Activated T-helper 1 cell treated with anti-CD3 and anti-CD28 coated beads, Interleukin-12 subunit alpha, Interleukin-12 subunit beta, Interleukin-2, Interleukin-4 antibody, amounts not matched to agents 30 ng/mL and 10 ng/mL and 1 ng/mL, durations not matched to agents 14 hours and 24 hours and 36 hours (primary cell): ENCODE results near the gene CX3CR1. TPM values are rescaled to one million over a fixed set of nuclear protein-coding genes. Genes with fewer than 3 reads are reported as not detected.
"Not testable (repeated sequence)": the region's sequence is repeated elsewhere in the genome, so short reads cannot be mapped to it uniquely, and the experiment has no call there.

Experiments
- DNase-seq: peaks from one replicate; pipeline ENCODE4 v3.0.0; 2021; ENCODE audit warnings: low spot score
- H3K27ac Mint-ChIP-seq: one replicate; pipeline ENCODE4 v1.8.0; 2021; ENCODE audit warnings: mild to moderate bottlenecking, mixed read lengths
- H3K27me3 Mint-ChIP-seq: one replicate; pipeline ENCODE4 v1.8.0; 2022; ENCODE audit warnings: mild to moderate bottlenecking, moderate library complexity, mixed read lengths; ENCODE audit not compliant: insufficient read depth
- H3K36me3 Mint-ChIP-seq: one replicate; pipeline ENCODE4 v1.8.0; 2021; ENCODE audit warnings: low read depth, mixed read lengths
- H3K4me1 Mint-ChIP-seq: one replicate; pipeline ENCODE4 v1.8.0; 2021; ENCODE audit warnings: low read depth, mixed read lengths
- H3K4me3 Mint-ChIP-seq: one replicate; pipeline ENCODE4 v1.8.0; 2021; ENCODE audit warnings: mild to moderate bottlenecking, moderate library complexity, mixed read lengths
- H3K9me3 Mint-ChIP-seq: one replicate; pipeline ENCODE4 v1.8.0; 2021; ENCODE audit warnings: mixed read lengths
- intact Hi-C: fragments of 100-400 bp; cut with micrococcal nuclease; formaldehyde crosslinking; loops from one replicate; pipeline ENCODE4 v1.15.1; 2024
- total RNA-seq: library from RNA; stranded (reverse); gene quantifications from 2 replicates; pipeline ENCODE4 v1.2.3, GENCODE V29; 2022

CX3CR1 gene, protein sequence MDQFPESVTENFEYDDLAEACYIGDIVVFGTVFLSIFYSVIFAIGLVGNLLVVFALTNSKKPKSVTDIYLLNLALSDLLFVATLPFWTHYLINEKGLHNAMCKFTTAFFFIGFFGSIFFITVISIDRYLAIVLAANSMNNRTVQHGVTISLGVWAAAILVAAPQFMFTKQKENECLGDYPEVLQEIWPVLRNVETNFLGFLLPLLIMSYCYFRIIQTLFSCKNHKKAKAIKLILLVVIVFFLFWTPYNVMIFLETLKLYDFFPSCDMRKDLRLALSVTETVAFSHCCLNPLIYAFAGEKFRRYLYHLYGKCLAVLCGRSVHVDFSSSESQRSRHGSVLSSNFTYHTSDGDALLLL
- 0.44 and 0.64 TPM in 2 replicates for total RNA-seq

DNA sequence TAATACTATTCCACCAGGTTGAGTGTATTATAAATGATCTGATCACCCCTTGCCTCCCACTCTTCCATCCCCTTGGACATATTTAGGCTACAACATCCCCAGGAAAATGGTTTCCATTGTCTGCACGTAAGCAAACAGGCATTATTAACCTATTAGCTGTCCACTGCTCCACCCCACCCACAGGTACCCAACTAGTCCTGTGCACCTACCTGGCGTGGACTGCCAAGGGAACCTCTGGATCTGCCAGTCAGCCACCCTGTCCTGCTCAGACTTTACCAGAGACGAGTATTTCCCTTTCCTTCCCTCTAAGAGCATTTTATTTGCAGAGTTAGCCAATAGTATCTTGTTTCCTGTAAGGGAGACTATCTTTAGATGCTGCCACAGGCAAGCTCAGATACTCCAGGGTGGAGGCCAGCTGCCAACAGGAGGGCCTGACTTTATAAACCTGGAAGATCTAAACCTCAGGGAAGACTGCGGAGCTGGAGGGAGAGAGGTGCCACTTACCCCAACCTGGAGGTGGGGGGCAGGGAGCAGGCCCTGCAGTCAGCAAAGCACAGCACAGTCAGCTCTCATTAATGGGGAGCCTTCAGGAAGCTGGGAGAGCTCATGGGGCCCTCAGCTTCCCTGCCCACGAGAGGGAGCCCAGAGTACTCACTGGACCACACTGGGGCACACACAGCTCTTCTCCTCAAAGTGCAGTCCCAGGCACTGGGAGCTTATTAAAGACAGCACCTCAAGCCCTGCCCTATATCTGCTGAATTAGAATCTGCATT, at the start of gene CX3CR1:
TSS of gene CX3CR1 (minus strand) at position 292 of the 773 bp plus-strand sequence. CDS start 13,527 bp downstream, outside the sequence.
- H3K4me3 Mint-ChIP-seq, result peak within 1 kb of the TSS; percentile 63
- peaks cover 80% of the 10 kb centered on the region for H3K4me1 Mint-ChIP-seq
- H3K27me3 Mint-ChIP-seq, result peaks cover 7% of the 10 kb centered on the region
- no peaks in the 10 kb centered on the region for H3K9me3 Mint-ChIP-seq
- intact Hi-C loops, result no loop called here
- H3K27ac Mint-ChIP-seq, result no peak within 1 kb of the TSS
- H3K36me3 Mint-ChIP-seq, result peaks cover 9% of the 10 kb centered on the region
- DNase-seq, result no peak

GRCh38 chr3:39329493-39329892, 49.7 kb upstream of the CX3CR1 start, which contains the start of gene CCR8:
CCR8 (plus strand) TSS chr3:39329709; CDS start chr3:39332332, 2,623 bp downstream.
- Mint-ChIP-seq H3K27me3 (no peaks in the 10 kb centered on the region), H3K9me3 (no peaks in the 10 kb centered on the region), H3K4me3 (peak within 1 kb of the TSS; percentile 80), H3K36me3 (peaks cover 16% of the 10 kb centered on the region), H3K4me1 (peaks cover 65% of the 10 kb centered on the region), H3K27ac (peak within 1 kb of the TSS; percentile 75)
- intact Hi-C loops, result loop anchor here (2.0 kb wide), 2 partner anchors 39 to 55 kb away; no protein-coding TSS in a partner anchor
- no peak for DNase-seq

GRCh38 chr3:39327746-39328349, 48.0 kb upstream of the CX3CR1 start:
- H3K27me3 Mint-ChIP-seq, result no peaks in the 10 kb centered on the region
- peak overlapping the region; percentile 75 for H3K27ac Mint-ChIP-seq
- peak; percentile 28 for DNase-seq
- H3K36me3 Mint-ChIP-seq, result peaks cover 12% of the 10 kb centered on the region
- H3K4me3 Mint-ChIP-seq, result peak overlapping the region; percentile 39
- no peaks in the 10 kb centered on the region for H3K9me3 Mint-ChIP-seq
- intact Hi-C loops, result loop anchor here (1.0 to 2.0 kb wide), 4 partner anchors 18 to 57 kb away; no protein-coding TSS in a partner anchor
- H3K4me1 Mint-ChIP-seq, result peaks cover 74% of the 10 kb centered on the region

GRCh38 chr3:39327053-39327745, 47.4 kb upstream of the CX3CR1 start:
- peaks cover 78% of the 10 kb centered on the region for H3K4me1 Mint-ChIP-seq
- no peaks in the 10 kb centered on the region for H3K27me3 Mint-ChIP-seq
- peaks cover 8% of the 10 kb centered on the region for H3K36me3 Mint-ChIP-seq
- H3K4me3 Mint-ChIP-seq, result peak overlapping the region; percentile 39
- H3K9me3 Mint-ChIP-seq, result no peaks in the 10 kb centered on the region
- H3K27ac Mint-ChIP-seq, result peak overlapping the region; percentile 75
- intact Hi-C loops, result no loop called here
- no peak for DNase-seq

GRCh38 chr3:39325236-39325635, 45.4 kb upstream of the CX3CR1 start:
- peaks cover 3% of the 10 kb centered on the region for H3K9me3 Mint-ChIP-seq
- H3K27me3 Mint-ChIP-seq, result no peaks in the 10 kb centered on the region
- intact Hi-C loops, result loop anchor here (1.0 kb wide), 1 partner anchor 10 kb away; no protein-coding TSS in a partner anchor
- H3K4me1 Mint-ChIP-seq, result peaks cover 83% of the 10 kb centered on the region
- peaks cover 9% of the 10 kb centered on the region for H3K36me3 Mint-ChIP-seq
- no peak overlapping the region for H3K4me3 Mint-ChIP-seq
- no peak for DNase-seq
- no peak overlapping the region for H3K27ac Mint-ChIP-seq

DNA sequence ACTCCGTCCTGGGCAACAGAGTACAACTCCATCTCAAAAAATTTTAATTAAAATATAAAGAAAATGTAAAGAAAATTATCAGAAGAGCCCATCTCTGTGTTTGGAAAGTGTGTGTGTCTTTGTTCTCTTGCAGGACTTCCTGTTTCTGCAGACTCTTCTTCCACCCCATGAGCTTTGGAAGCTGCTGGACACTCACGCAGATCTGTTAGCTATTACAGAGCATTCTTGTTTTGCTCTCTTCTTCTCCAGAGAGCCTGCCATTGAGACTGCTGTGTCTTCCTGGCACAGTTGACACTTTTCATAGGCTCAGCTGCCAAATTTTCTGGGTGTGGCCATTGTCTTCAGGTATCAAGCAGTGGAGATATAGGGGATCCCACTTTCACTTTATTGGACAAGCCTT, 43.7 kb upstream of the CX3CR1 start:
- peaks cover 5% of the 10 kb centered on the region for H3K27me3 Mint-ChIP-seq
- no peak overlapping the region for H3K4me3 Mint-ChIP-seq
- no peak for DNase-seq
- H3K27ac Mint-ChIP-seq, result no peak overlapping the region
- intact Hi-C loops, result no loop called here
- peaks cover 3% of the 10 kb centered on the region for H3K9me3 Mint-ChIP-seq
- H3K4me1 Mint-ChIP-seq, result peaks cover 74% of the 10 kb centered on the region
- peaks cover 9% of the 10 kb centered on the region for H3K36me3 Mint-ChIP-seq

DNA sequence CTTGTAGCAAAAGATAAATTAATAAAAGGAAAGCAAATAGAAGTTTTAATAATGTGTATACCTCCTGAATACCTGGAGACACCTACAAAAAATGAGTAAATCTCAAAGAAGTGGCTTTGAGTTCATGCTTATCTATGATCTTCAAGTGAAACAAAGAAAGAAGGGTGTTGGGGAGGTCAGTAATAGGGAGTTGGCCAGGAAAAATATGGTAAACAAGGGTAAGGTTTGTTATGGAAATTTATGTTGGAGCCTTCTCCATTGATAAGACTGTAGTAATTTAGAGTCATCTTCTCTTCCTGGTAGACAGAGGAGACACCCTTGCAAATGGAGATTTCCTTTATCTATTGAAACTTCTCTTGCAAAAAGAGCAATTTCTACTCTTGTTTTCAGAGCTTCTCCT, 43.1 kb upstream of the CX3CR1 start:
- no peak overlapping the region for H3K27ac Mint-ChIP-seq
- H3K4me1 Mint-ChIP-seq, result peaks cover 68% of the 10 kb centered on the region
- H3K27me3 Mint-ChIP-seq, result peaks cover 5% of the 10 kb centered on the region
- peaks cover 3% of the 10 kb centered on the region for H3K9me3 Mint-ChIP-seq
- H3K36me3 Mint-ChIP-seq, result peaks cover 11% of the 10 kb centered on the region
- no peak for DNase-seq
- intact Hi-C loops, result no loop called here
- no peak overlapping the region for H3K4me3 Mint-ChIP-seq

DNA sequence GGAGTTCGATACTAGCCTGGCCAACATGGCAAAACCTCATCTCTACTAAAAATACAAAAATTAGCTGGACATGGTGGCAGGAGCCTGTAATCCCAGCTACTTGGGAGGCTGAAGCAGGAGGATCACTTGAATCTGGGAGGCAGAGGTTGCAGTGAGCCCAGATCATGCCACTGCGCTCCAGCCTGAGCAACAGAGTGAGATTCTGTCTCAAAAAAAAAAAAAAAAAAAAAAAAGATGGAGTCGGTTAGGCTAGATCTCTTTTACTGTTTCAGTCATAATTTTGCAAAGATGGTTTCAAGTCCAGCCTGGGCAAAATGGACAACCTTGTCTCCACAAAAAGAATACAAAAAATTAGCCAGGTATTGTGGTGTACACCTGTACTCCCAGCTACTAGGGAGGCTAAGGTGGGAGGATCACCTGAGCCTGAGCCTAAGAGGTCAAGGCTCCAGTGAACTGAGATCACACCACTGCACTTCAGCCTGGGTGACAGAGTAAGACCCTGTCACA, 42.4 kb upstream of the CX3CR1 start:
- DNase-seq, H3K4me3 Mint-ChIP-seq, intact Hi-C loops, H3K27ac Mint-ChIP-seq, H3K9me3 Mint-ChIP-seq, H3K27me3 Mint-ChIP-seq: not testable (repeated sequence)
- Mint-ChIP-seq H3K4me1 (peaks cover 62% of the 10 kb centered on the region), H3K36me3 (peaks cover 11% of the 10 kb centered on the region)

DNA sequence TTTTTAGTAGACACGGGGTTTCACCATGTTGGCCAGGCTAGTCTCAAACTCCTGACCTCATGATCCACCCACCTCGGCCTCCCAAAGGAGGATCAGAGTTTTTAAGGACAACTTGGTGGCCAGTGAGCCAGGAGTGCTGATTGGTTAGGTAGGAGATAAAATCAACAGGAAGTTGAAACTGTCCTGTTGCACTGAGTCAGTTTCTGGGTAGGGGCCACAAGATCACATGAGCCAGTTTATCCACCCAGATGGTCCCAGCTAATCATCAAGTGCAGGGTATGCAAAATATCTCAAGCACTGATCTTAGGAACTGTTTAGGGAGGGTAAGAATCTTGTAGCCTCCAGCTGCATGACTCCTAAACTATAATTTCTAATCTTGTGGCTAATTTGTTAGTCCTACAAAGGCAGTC, 41.7 kb upstream of the CX3CR1 start:
- DNase-seq, H3K9me3 Mint-ChIP-seq, H3K27me3 Mint-ChIP-seq, H3K36me3 Mint-ChIP-seq, intact Hi-C loops, H3K4me3 Mint-ChIP-seq: not testable (repeated sequence)
- H3K27ac Mint-ChIP-seq, result peak overlapping the region; percentile 12
- peaks cover 55% of the 10 kb centered on the region for H3K4me1 Mint-ChIP-seq

- H3K4me1 Mint-ChIP-seq, result peaks cover 49% of the 10 kb centered on the region
Measured at GRCh38 chr3:39319249-39319648, 39.4 kb upstream of the CX3CR1 start.

GRCh38 chr3:39318301-39318700, 38.5 kb upstream of the CX3CR1 start:
- intact Hi-C loops, result no loop called here
- H3K9me3 Mint-ChIP-seq, result peaks cover 16% of the 10 kb centered on the region
- peaks cover 6% of the 10 kb centered on the region for H3K27me3 Mint-ChIP-seq
- peaks cover 9% of the 10 kb centered on the region for H3K36me3 Mint-ChIP-seq
- H3K4me1 Mint-ChIP-seq, result peaks cover 43% of the 10 kb centered on the region
- H3K4me3 Mint-ChIP-seq, result no peak overlapping the region
- no peak for DNase-seq
- no peak overlapping the region for H3K27ac Mint-ChIP-seq

More at GRCh38 chr3:39319249-39319648, 39.4 kb upstream of the CX3CR1 start:
- H3K27me3 Mint-ChIP-seq, result peaks cover 5% of the 10 kb centered on the region
- H3K36me3 Mint-ChIP-seq, result peaks cover 7% of the 10 kb centered on the region
- peaks cover 12% of the 10 kb centered on the region for H3K9me3 Mint-ChIP-seq
- no peak for DNase-seq
- intact Hi-C loops, result no loop called here
- no peak overlapping the region for H3K27ac Mint-ChIP-seq
- no peak overlapping the region for H3K4me3 Mint-ChIP-seq

- peaks cover 16% of the 10 kb centered on the region for H3K9me3 Mint-ChIP-seq
- H3K4me1 Mint-ChIP-seq, result peaks cover 36% of the 10 kb centered on the region
- H3K27ac Mint-ChIP-seq, result no peak overlapping the region
- H3K36me3 Mint-ChIP-seq, result peaks cover 9% of the 10 kb centered on the region
- no peak for DNase-seq
- H3K27me3 Mint-ChIP-seq, result peaks cover 9% of the 10 kb centered on the region
- H3K4me3 Mint-ChIP-seq, result no peak overlapping the region
- intact Hi-C loops, result no loop called here
Measured at GRCh38 chr3:39317571-39318169, 37.8 kb upstream of the CX3CR1 start.
